Mammary epithelial cell (primary cell): ENCODE results near the gene SEPTIN5.

Experiments
- CTCF ChIP-seq, 2 donors: IDR thresholded peaks in 1 of 2; conservative IDR thresholded peaks in 1 of 2; 2 replicates each; pipeline ENCODE4 v1.5.1; 2011 to 2012; ENCODE audit warnings: inconsistent platforms in 2 of 2, low read length in 2 of 2, mild to moderate bottlenecking in 2 of 2, control low read depth in 1 of 2, low read depth in 1 of 2; ENCODE audit not compliant: insufficient read depth in 1 of 2; ENCODE audit errors: extremely low read depth in 1 of 2
- EZH2 ChIP-seq: IDR thresholded peaks from 2 replicates; pipeline ENCODE4 v1.6.1; 2012; ENCODE audit warnings: low read length, inconsistent platforms, borderline replicate concordance

GRCh38 chr22:19686946-19687345 is 27.4 kb upstream of the SEPTIN5 start:
- TF ChIP-seq CTCF (conservative IDR thresholded peaks at IDR 0.05 in 1 of 2, IDR thresholded peaks at IDR 0.05 in 1 of 2; ENCODE audit: extremely low read depth in 1 of 2, insufficient read depth in 1 of 2, low read depth in 1 of 2, low read length in 2 of 2) (no peak), EZH2 (no peak)
